H1 (cell line): Measurements from ENCODE around the gene SMARCE1. TPM values are rescaled to one million over a fixed set of nuclear protein-coding genes. Genes with fewer than 3 reads are reported as not detected.

Experiments used
- CTCF ChIA-PET: fragments of 300-600 bp; sonication (Branson Sonifier 250); formaldehyde crosslinking; loops from one replicate; lab custom pipeline; 2021; ENCODE audit not compliant: partially characterized antibody; lab: Charles Lee
- POLR2A ChIA-PET: fragments of 300-600 bp; sonication (Branson Sonifier 250); formaldehyde crosslinking; loops from one replicate; lab custom pipeline; 2021; ENCODE audit warnings: inconsistent platforms; ENCODE audit not compliant: partially characterized antibody; lab: Charles Lee
- DNase-seq, 2 experiments: peaks; one replicate each; pipeline versions ENCODE4 v3.0.0 to v3.0.0-alpha.2; 2010 to 2022; ENCODE audit warnings: low spot score in 2 of 2, low read depth in 1 of 2, mixed read lengths in 1 of 2
- FAIRE-seq: peaks from 2 replicates; lab custom pipeline; 2011; peaks lifted over from hg19 to GRCh38; lab: Jason Lieb, UNC
- H2AFZ ChIP-seq: 2 replicates; pipeline ENCODE4 v1.8.1; 2012; ENCODE audit warnings: low read length, inconsistent platforms
- H2AK5ac ChIP-seq: 2 replicates; pipeline ENCODE4 v1.6.1; 2013; ENCODE audit warnings: low read depth, low read length
- H2BK120ac ChIP-seq: replicated peaks from 2 replicates; pipeline ENCODE3; 2013; ENCODE audit warnings: low read depth, low read length, inconsistent platforms
- H2BK12ac ChIP-seq: 2 replicates; pipeline ENCODE4 v1.6.1; 2013; ENCODE audit warnings: low read depth, low read length
- H2BK15ac ChIP-seq: 2 replicates; pipeline ENCODE4 v1.6.1; 2013; ENCODE audit warnings: low read length
- H2BK20ac ChIP-seq: 2 replicates; pipeline ENCODE4 v1.6.1; 2013; ENCODE audit warnings: low read length
- H2BK5ac ChIP-seq: 2 replicates; pipeline ENCODE4 v1.6.1; 2013; ENCODE audit warnings: low read depth, low read length
- H3K14ac ChIP-seq: 2 replicates; pipeline ENCODE4 v1.6.1; 2013; ENCODE audit warnings: inconsistent platforms; ENCODE audit not compliant: insufficient read length
- H3K18ac ChIP-seq: 2 replicates; pipeline ENCODE4 v1.6.1; 2013; ENCODE audit warnings: low read length; ENCODE audit errors: extremely low read depth
- H3K23ac ChIP-seq: 2 replicates; pipeline ENCODE4 v1.6.1; 2013; ENCODE audit warnings: inconsistent platforms; ENCODE audit not compliant: insufficient read length
- H3K23me2 ChIP-seq: 2 replicates; pipeline ENCODE4 v1.6.1; 2013; ENCODE audit warnings: low read depth, low read length
- H3K27ac ChIP-seq: 2 replicates; pipeline ENCODE4 v1.6.1; 2011; ENCODE audit warnings: low read depth, low read length, inconsistent platforms
- H3K27me3 ChIP-seq, 4 experiments: replicated peaks in 1 of 4; 1 replicate in 1 of 4; 2 replicates in 3 of 4; pipeline versions ENCODE4 v1.6.1 to v1.8.1; 2011 to 2013; ENCODE audit warnings: low read length in 3 of 4, mild to moderate bottlenecking in 3 of 4, inconsistent platforms in 2 of 4, mixed read lengths in 2 of 4, moderate library complexity in 1 of 4; ENCODE audit not compliant: control insufficient read depth in 3 of 4, insufficient read depth in 3 of 4; ENCODE audit errors: extremely low read depth in 1 of 4
- H3K36me3 ChIP-seq, 4 experiments: 2 replicates each; pipeline versions ENCODE4 v1.6.1 to v1.8.1; 2011 to 2013; ENCODE audit warnings: mild to moderate bottlenecking in 4 of 4, low read length in 3 of 4, moderate library complexity in 2 of 4, control low read depth in 1 of 4, inconsistent platforms in 1 of 4; ENCODE audit not compliant: insufficient read depth in 4 of 4, control insufficient read depth in 2 of 4
- H3K4ac ChIP-seq: replicated peaks from 2 replicates; pipeline ENCODE3; 2013; ENCODE audit warnings: low read length, low read depth, mixed read lengths, inconsistent platforms; ENCODE audit not compliant: insufficient read length
- H3K4me1 ChIP-seq, 4 experiments: replicated peaks in 1 of 4; 1 replicate in 1 of 4; 2 replicates in 3 of 4; pipeline versions ENCODE4 v1.6.1 to v1.8.1; 2011 to 2013; ENCODE audit warnings: low read length in 3 of 4, inconsistent platforms in 2 of 4, mixed read lengths in 1 of 4; ENCODE audit not compliant: insufficient read depth in 4 of 4, control insufficient read depth in 3 of 4
- H3K4me2 ChIP-seq, 2 experiments: 2 replicates each; pipeline versions ENCODE4 v1.6.1 to v1.8.1; 2011 to 2013; ENCODE audit warnings: low read depth in 2 of 2, low read length in 2 of 2, control low read depth in 1 of 2, inconsistent platforms in 1 of 2, mild to moderate bottlenecking in 1 of 2; ENCODE audit not compliant: insufficient read depth in 1 of 2
- H3K4me3 ChIP-seq, 4 experiments: fragments of 200-600, 300-600 bp in 1 of 4; sonication (generic), shearing (Covaris generic), sonication (Bioruptor Twin) in 1 of 4; 2 replicates each; pipeline versions ENCODE4 v1.5.1 to v1.8.1; 2011 to 2016; ENCODE audit warnings: low read length in 4 of 4, low read depth in 3 of 4, control low read depth in 2 of 4, inconsistent platforms in 2 of 4, mild to moderate bottlenecking in 2 of 4, mixed read lengths in 1 of 4, moderate library complexity in 1 of 4; ENCODE audit not compliant: insufficient read depth in 2 of 4; ENCODE audit errors: extremely low read depth in 1 of 4
- H3K56ac ChIP-seq: replicated peaks from 2 replicates; pipeline ENCODE3; 2013; ENCODE audit warnings: low read depth, mild to moderate bottlenecking, mixed read lengths, low read length, inconsistent platforms; ENCODE audit not compliant: insufficient read length
- H3K79me1 ChIP-seq: 2 replicates; pipeline ENCODE4 v1.6.1; 2013; ENCODE audit warnings: low read depth, low read length, control low read depth
- H3K79me2 ChIP-seq, 2 experiments: 2 replicates each; pipeline versions ENCODE4 v1.6.1 to v1.8.1; 2012 to 2013; ENCODE audit warnings: low read length in 2 of 2, mild to moderate bottlenecking in 2 of 2, inconsistent platforms in 1 of 2; ENCODE audit not compliant: insufficient read depth in 2 of 2, control insufficient read depth in 1 of 2
- H3K9ac ChIP-seq, 4 experiments: replicated peaks in 1 of 4; 1 replicate in 1 of 4; 2 replicates in 3 of 4; pipeline versions ENCODE4 v1.6.1 to v1.8.1; 2011 to 2013; ENCODE audit warnings: low read depth in 3 of 4, low read length in 3 of 4, control low read depth in 2 of 4, mild to moderate bottlenecking in 2 of 4, moderate library complexity in 2 of 4, inconsistent platforms in 1 of 4; ENCODE audit errors: extremely low read depth in 1 of 4
- H3K9me3 ChIP-seq, 2 experiments: 2 replicates each; pipeline versions ENCODE4 v1.6.1 to v1.8.1; 2012 to 2013; ENCODE audit warnings: mild to moderate bottlenecking in 2 of 2, moderate library complexity in 2 of 2, control low read depth in 1 of 2, inconsistent platforms in 1 of 2, low read depth in 1 of 2, low read length in 1 of 2, mixed read lengths in 1 of 2; ENCODE audit not compliant: insufficient read depth in 2 of 2
- H4K20me1 ChIP-seq, 2 experiments: replicated peaks in 1 of 2; 2 replicates each; pipeline versions ENCODE3 to v1.8.1; 2011 to 2013; ENCODE audit warnings: inconsistent platforms in 2 of 2, low read length in 2 of 2, mild to moderate bottlenecking in 1 of 2; ENCODE audit not compliant: insufficient read depth in 2 of 2, control insufficient read depth in 1 of 2
- H4K5ac ChIP-seq: 2 replicates; pipeline ENCODE4 v1.6.1; 2013; ENCODE audit warnings: low read length, low read depth, mixed read lengths, inconsistent platforms; ENCODE audit not compliant: insufficient read length
- H4K8ac ChIP-seq: 2 replicates; pipeline ENCODE4 v1.8.0; 2013; ENCODE audit warnings: mild to moderate bottlenecking, moderate library complexity, low read length, inconsistent platforms; ENCODE audit not compliant: insufficient read depth; ENCODE audit errors: extremely low read depth
- H4K91ac ChIP-seq: replicated peaks from 2 replicates; pipeline ENCODE3; 2013; ENCODE audit warnings: low read length, mixed read lengths, inconsistent platforms; ENCODE audit not compliant: insufficient read length
- ATF3 ChIP-seq: IDR thresholded peaks from 2 replicates; pipeline ENCODE4 v1.6.1; 2011; ENCODE audit warnings: low read depth, mild to moderate bottlenecking, low read length; ENCODE audit not compliant: insufficient read depth
- BRCA1 ChIP-seq: IDR thresholded peaks from 2 replicates; pipeline ENCODE4 v1.6.1; 2012; ENCODE audit warnings: low read depth, low read length, improper control_type of control experiment
- CBX5 ChIP-seq: fragments of 300-800, 300-1000 bp; sonication (generic); IDR thresholded peaks from 2 replicates; pipeline ENCODE4 v1.7.1; 2016; ENCODE audit warnings: antibody characterized with exemption, low read length, low read depth
- CEBPB ChIP-seq: IDR thresholded peaks from 2 replicates; pipeline ENCODE4 v1.6.1; 2012; ENCODE audit warnings: low read depth, low read length
- GABPA ChIP-seq: IDR thresholded peaks from 2 replicates; pipeline ENCODE4 v1.6.1; 2011; ENCODE audit warnings: mild to moderate bottlenecking, low read length, moderate library complexity, borderline replicate concordance; ENCODE audit not compliant: insufficient read depth
- GTF2F1 ChIP-seq: IDR thresholded peaks from 2 replicates; pipeline ENCODE4 v1.6.1; 2012; ENCODE audit warnings: low read depth, low read length, improper control_type of control experiment, borderline replicate concordance
- MAFK ChIP-seq: IDR thresholded peaks from 2 replicates; pipeline ENCODE4 v1.6.1; 2012; ENCODE audit warnings: low read depth, mild to moderate bottlenecking, improper control_type of control experiment, low read length
- SIN3A ChIP-seq, 2 experiments: IDR thresholded peaks in 1 of 2; conservative IDR thresholded peaks in 1 of 2; 2 replicates each; pipeline ENCODE4 v1.6.1; 2011 to 2012; ENCODE audit warnings: low read length in 2 of 2, improper control_type of control experiment in 1 of 2, low read depth in 1 of 2, mild to moderate bottlenecking in 1 of 2
- SUZ12 ChIP-seq: fragments of 200-600 bp; sonication (generic); IDR thresholded peaks from 2 replicates; pipeline ENCODE4 v1.6.1; 2012; ENCODE audit warnings: mild to moderate bottlenecking, inconsistent platforms, low read length, moderate library complexity, mixed read lengths
- TAF7 ChIP-seq: optimal IDR thresholded peaks from 2 replicates; pipeline ENCODE3; 2011; ENCODE audit warnings: low read depth, mild to moderate bottlenecking, inconsistent platforms, low read length, moderate library complexity, borderline replicate concordance
- polyA plus RNA-seq, 7 experiments: library from polyadenylated mRNA; depleted of rRNA in 3 of 7; stranded (reverse) in 5 of 7; unstranded in 2 of 7; fragments of >200 nt in 5 of 7; fragments of 200-250 nt in 2 of 7; gene quantifications; 1 replicate in 5 of 7; 2 replicates in 1 of 7; 4 replicates in 1 of 7; pipeline versions ENCODE4 v1.2.1 to v1.2.3, GENCODE V29; 2011 to 2013; ENCODE audit warnings: missing spikeins in 2 of 7, mixed read lengths in 2 of 7
- total RNA-seq: library from RNA; stranded (reverse); fragmentation: NEBNext Ultra II Directional; extraction: Animal tissue kit (Norgen Biotek cat#: 25700); gene quantifications from 2 replicates; pipeline ENCODE4 v1.2.1, GENCODE V29; 2021
- TF ChIP-seq, protein P1 (sequence below): IDR thresholded peaks from 2 replicates; pipeline ENCODE4 v1.6.1; 2011; ENCODE audit warnings: low read length, improper control_type of control experiment
- TF ChIP-seq, protein P2 (sequence below): IDR thresholded peaks from 2 replicates; pipeline ENCODE4 v1.6.1; 2012; ENCODE audit warnings: inconsistent platforms

SMARCE1 gene
- total and polyA plus RNA-seq, 2 of the 8 experiments (the other 6 are each of a cell fraction or from before 2014, with no cell fraction given) = 30.7 to 131 TPM

DNA sequence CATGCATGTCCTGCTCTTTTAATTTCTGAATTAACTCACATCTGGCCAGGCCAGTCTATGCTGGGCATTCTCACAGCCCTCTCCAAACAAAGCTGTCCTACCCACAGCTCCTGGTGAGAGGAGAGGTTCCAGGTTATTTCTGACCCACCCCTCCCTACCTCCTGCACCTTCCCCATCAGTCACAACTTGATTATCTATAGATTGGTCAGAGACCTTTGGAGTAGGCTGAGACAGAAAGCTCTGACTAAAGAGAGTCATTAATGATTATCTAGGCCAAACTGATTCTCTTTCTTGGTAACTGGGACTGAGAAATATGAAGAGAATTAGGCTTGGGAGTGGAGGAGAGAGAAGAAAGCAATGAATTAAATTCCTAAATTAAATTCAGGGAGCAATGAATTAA lies 18.7 kb upstream of the SMARCE1 start:
- no peaks in the 10 kb centered on the region for H3K27me3 ChIP-seq
- H2BK20ac ChIP-seq = no peak overlapping the region
- no peak overlapping the region for H2BK15ac ChIP-seq
- H2AFZ ChIP-seq = peak overlapping the region; percentile 27; the same call in 1 of the 2 replicates
- H3K56ac ChIP-seq = no peak overlapping the region
- H3K18ac ChIP-seq = no peak overlapping the region
- H4K91ac ChIP-seq = no peak overlapping the region
- no peak overlapping the region for H3K14ac ChIP-seq
- H3K9me3 ChIP-seq = no peaks in the 10 kb centered on the region
- H2BK120ac ChIP-seq = no peak overlapping the region
- no peak overlapping the region for H2BK5ac ChIP-seq
- no peaks in the 10 kb centered on the region for H3K36me3 ChIP-seq
- H3K23me2 ChIP-seq = no peaks in the 10 kb centered on the region
- no peak overlapping the region for H4K5ac ChIP-seq
- POLR2A ChIA-PET = interaction anchor here (1.0 kb wide), 1 partner anchor 19 kb away, joined by 3 read pairs; the partner anchor contains the start of gene SMARCE1
- no peaks in the 10 kb centered on the region for H4K20me1 ChIP-seq
- H3K23ac ChIP-seq = no peak overlapping the region
- H4K8ac ChIP-seq = no peak overlapping the region
- no peak overlapping the region for H3K27ac ChIP-seq
- no peaks in the 10 kb centered on the region for H3K79me2 ChIP-seq
- CTCF ChIA-PET = interaction anchor here (2.1 kb wide), 1 partner anchor 46 kb away, joined by 6 read pairs; no protein-coding TSS in a partner anchor
- DNase-seq = no peak
- H3K79me1 ChIP-seq = no peaks in the 10 kb centered on the region
- FAIRE-seq = no peak
- H2AK5ac ChIP-seq = no peak overlapping the region
- H3K4ac ChIP-seq = no peak overlapping the region
- H3K4me3 ChIP-seq = no peak overlapping the region
- H3K4me2 ChIP-seq = no peak overlapping the region
- peaks cover 0 to 2% (median 2%) of the 10 kb centered on the region in 4 experiments; a peak in 4 of 7 replicates for H3K4me1 ChIP-seq
- H2BK12ac ChIP-seq = no peak overlapping the region
- H3K9ac ChIP-seq = no peak overlapping the region
- TF ChIP-seq GTF2F1 (no peak), SIN3A (conservative IDR thresholded peaks at IDR 0.05 in 1 of 2, IDR thresholded peaks at IDR 0.05 in 1 of 2; ENCODE audit: low read depth in 1 of 2, low read length in 2 of 2) (no peak), GABPA (no peak), ATF3 (no peak), MAFK (no peak), TAF7 (no peak), SUZ12 (no peak), BRCA1 (no peak), CEBPB (no peak), CBX5 (no peak)
- TF ChIP-seq, protein P1, sequence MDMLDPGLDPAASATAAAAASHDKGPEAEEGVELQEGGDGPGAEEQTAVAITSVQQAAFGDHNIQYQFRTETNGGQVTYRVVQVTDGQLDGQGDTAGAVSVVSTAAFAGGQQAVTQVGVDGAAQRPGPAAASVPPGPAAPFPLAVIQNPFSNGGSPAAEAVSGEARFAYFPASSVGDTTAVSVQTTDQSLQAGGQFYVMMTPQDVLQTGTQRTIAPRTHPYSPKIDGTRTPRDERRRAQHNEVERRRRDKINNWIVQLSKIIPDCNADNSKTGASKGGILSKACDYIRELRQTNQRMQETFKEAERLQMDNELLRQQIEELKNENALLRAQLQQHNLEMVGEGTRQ = no peak
- TF ChIP-seq, protein P2, sequence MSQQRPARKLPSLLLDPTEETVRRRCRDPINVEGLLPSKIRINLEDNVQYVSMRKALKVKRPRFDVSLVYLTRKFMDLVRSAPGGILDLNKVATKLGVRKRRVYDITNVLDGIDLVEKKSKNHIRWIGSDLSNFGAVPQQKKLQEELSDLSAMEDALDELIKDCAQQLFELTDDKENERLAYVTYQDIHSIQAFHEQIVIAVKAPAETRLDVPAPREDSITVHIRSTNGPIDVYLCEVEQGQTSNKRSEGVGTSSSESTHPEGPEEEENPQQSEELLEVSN = no peak
